HG03066 (cell line): ENCODE measurements around the gene METTL16.
"Not testable (repeated sequence)": the region's sequence is repeated elsewhere in the genome, so short reads cannot be mapped to it uniquely, and the experiment has no call there.

ENCODE experiments used
- ATAC-seq: cut with Tn5 transposase; IDR thresholded peaks from one replicate; pipeline ENCODE4 v1.9.1; 2021; ENCODE audit warnings: low read depth; ENCODE audit not compliant: unreplicated experiment

METTL16 gene

DNA sequence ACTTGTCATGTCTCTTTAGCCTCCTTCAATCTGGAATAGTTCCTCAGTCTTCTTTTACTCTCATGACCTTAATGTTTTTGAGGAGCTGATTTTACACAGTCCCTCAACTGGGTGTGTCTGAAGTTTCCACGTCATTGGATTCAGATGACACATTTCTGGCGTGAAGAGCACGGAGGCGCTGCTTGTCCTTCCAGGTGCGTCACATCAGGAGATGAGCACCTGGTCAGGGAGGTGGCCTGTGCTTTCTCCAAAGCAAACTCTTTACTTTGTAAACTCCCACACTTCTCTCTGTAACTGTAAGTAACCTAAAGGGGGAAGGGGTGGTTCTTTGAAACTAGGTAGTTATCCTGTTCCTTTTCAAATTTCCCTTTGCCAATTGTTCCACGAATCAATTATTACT lies 58.4 kb downstream of the METTL16 start:
- ATAC-seq, result no peak

DNA sequence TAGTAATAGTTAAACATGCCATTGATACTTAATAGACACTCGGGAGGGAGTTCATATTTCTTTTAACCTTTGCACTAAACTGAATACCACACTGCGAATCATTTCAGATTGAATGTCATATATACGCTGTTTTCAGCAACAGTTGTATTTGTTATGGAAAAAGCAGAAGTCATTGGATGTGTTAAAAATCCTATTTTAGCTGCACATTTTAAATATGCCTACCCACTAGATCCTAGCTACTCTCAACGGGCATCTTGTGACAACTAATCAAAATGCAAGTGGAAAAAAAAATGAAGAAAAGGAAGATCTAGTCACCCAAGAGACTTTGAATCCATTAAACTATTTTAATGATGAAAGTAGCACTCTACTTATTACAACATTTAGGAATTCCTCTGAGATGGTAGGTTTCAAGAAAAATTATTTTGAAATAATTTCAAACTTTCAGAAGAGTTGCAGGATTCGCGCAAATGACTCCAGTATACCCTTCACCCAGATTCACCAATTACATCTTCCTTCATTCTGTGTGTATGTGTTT lies 59.4 kb downstream of the METTL16 start:
- no peak for ATAC-seq

DNA sequence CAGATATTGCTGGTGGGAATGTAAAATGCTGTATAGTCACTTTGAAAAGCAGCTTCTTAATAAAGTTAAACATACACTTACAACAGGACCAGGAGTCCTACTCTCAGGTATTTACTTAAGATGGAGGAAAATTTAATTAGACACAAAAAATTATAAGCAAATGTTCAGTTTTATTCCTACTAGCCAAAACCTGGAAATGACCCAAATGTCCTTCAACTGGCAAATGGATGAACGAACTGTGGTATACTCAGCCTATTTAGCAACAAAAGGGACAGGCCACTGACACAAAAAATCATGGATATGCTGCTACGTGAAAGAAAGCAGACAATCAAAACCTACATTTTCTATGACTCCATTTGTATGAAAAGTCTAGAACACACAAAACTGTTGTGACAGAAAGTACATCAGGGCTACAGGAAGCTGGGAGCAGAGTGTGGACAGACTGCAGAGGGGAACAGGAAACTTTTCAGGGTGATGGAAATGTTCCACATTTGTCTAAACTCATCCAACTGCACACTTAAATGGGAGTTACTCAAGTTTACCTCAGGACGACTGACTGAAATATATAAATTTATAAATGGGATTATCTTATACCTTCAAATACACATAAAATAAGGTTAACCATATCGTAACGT lies 61.6 kb downstream of the METTL16 start:
- no peak for ATAC-seq

DNA sequence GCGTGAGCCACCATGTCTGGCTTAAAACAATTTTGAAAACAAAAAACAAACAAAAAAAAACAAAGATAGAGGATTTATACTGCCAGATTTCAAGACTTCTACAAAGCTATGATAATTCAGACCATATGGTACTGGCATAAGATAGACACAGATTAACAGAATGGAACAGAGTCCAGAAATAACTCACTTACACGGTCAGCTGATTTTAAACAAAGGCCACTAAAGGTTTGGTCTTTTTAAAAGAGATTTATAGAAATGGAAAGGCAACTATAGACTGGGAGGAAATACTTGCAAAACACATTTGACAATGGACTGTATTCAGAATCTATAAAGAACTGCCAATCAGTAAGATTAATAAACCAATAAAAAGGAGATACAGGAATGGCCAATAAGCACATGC lies 62.2 kb downstream of the METTL16 start:
- no peak for ATAC-seq

DNA sequence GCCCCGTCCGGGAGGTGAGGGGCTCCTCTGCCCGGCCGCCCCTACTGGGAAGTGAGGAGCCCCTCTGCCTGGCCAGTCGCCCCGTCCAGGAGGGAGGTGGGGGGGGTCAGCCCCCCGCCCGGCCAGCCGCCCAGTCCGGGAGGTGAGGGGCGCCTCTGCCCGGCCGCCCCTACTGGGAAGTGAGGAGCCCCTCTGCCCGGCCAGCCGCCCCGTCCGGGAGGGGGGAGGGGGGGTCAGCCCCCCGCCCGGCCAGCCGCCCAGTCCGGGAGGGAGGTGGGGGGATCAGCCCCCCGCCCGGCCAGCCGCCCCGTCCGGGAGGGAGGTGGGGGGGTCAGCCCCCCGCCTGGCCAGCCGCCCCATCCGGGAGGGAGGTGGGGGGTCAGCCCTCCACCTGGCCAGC lies 64.2 kb downstream of the METTL16 start:
- ATAC-seq, result not testable (repeated sequence)

DNA sequence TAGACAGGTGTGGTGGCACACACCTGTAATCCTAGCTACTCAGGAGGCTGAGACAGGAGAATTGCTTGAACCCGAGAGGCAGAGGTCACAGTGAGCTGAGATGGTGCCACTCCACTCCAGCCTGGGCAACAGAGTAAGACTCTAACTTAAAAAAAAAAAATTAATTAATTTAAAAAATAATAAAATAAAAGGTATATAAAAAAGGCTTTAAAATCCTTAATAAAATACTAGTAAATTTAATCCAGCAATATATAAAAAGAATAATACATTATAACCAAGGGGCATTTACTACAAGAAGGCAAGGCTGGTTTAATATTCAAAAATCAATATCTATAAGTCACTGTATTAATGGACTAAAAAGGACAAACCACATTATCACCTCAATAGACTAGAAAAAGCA lies 66.0 kb downstream of the METTL16 start:
- ATAC-seq, result no peak

DNA sequence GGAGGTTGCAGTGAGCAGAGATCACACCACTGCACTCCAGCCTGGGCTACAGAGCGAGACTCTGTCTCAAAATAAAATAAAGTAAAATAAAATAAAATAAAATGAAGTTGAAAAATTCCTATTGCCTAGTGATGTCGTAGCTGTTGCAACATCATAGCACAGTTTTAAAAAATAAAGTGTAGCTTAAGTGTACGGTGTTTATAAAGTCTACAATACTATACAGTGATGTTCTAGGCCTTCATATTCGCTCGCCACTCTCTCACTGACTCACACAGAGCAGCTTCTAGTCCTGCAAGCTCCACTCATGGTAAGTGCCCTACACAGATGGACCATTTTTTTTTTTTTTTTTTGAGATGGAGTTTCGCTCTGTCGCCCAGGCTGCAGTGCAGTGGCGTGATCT lies 67.3 kb downstream of the METTL16 start:
- no peak for ATAC-seq

DNA sequence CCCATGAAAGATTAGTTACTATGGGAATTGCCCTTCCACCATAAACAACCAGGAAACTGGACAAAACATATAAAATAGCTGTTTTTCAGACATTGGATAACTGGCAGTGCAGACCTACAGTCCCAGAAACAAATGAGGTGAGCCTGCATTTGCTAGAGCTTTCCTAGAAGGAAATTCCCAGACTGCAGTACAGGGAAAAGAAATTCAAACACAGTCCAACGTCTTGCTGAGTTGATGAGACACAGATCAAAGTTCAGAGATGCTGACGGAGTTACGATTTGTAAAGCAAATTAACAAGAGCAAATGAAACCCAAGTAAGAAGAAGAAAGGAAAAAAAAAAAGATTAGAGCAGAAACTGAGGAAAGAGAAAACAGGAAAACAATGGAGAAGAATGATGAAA lies 69.5 kb downstream of the METTL16 start:
- no peak for ATAC-seq

DNA sequence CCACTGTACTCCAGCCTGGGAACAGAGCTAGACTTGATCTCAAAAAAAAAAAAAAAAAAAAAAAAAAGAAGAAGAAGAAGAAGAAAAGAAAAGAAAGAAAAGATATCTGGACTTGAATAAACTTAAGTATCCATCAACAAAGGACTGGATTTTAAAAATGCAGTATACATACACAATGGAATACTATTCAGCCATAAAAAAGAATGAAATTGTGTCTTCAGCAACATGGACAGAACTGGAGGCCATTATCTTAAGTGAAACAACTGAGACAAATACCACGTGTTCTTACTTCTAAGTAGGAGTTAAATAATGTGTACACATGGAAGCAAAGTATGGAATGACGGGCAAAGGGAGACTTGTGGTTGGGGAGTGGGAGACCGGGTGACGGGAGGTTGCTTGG lies 70.8 kb downstream of the METTL16 start:
- ATAC-seq, result no peak

DNA sequence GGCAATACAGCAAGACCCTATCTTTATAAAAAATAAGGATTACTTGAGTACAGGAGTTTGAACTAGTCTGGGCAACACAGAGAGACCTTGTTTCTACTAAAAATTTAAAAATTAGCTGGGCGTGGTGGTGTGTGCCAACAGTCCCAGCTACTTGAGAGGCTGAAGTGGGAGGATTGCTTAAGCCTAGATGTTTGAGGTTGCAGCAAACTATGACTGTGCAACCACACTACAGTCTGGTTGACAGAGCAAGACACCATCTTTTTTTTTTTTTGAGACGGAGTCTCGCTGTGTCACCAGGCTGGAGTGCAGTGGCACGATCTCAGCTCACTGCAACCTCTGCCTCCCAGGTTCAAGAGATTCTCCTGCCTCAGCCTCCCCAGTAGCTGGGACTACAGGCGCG lies 71.7 kb downstream of the METTL16 start:
- not testable (repeated sequence) for ATAC-seq

DNA sequence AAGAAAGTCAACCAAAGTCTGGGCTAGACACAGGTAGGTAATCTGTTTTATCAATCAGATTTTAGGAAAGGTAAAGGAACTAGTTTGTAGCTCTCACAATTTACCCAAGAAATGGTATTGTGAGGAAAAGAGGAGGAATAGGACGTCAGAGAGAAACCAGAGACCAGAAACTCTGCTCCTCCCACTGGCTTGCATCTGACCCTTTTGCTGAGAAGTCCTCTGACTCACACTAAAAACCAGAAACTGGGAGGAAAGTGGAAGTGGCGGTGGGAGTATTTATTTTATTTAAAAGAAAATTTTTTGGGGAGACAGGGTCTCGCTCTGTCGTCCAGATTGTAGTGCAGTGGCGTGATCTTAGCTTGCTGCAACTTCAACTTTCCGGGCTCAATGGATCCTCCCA lies 72.9 kb downstream of the METTL16 start:
- ATAC-seq, result no peak

DNA sequence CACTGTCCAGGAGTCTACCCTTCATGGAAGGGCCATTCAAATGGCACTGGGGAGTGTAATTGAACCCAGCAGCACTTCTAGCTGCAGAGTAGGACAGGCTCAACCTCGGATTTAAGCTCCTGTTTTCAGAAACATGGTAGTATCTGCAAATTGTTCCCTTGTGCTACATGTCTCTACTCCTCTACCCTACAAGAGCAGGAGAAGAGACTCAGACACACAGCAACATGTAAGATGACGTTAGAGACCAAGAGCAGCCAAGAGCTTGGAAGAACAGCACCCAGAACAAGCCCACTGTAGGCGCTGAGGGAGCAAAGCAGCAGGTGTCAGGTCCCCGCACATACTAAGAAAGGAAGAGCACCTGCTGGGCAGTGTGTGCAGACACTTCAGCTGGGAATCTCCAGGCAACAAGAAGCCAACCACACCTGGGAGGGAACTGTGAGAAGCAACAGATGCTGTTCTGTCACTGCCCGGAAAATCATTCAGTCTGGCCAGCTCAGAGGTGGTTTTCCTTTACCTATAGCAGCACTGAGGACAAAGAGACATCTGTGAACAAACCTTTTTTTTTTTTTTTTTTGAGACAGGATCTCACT lies 75.3 kb downstream of the METTL16 start:
- ATAC-seq, result no peak

DNA sequence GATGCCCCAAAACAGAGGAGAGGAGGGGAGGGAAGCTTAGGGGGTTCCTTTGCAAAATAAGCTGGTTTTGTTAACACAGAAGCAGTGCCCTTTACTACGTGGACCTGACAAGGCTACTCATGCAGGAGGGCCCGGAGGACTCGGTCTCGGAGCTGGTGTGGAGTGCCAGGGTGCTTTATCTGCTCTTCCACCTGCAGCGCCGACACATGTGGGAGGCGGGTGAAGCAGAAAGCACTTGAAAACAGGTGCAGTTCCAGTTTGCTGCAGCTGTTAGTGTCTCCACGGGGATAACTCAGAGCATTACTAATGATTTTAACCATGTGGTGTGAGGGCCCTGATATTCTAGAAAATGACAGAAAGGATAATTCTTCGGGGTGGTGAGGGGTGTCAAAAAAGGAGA lies 75.8 kb downstream of the METTL16 start:
- ATAC-seq, result no peak

DNA sequence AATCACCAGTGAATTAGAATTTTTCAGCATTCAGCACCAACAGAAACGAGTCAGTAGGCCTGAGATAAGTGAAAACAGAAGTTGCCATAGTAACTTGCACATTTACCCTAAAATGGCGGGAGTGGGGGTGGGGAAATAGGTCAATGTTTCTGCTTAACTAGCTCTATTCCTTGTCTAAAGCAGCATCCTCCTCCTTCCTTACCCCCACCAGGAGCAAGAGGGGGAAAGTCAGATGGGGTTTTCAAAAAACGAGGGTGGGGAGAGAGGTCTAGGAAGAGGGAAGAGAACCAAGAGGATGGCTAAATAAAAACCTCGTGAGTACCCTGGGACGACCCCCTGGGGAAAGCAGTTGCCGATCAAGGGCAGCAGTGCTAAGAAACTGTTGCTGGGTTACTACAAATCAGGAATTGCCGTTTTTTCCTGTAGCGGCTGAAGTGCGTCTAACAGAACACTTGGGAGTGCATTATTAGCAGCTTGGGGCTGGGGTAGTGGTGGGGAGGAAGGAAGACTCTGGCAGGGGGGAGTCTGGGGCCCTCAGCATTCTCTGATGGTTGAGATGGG lies 76.4 kb downstream of the METTL16 start:
- ATAC-seq, result no peak

DNA sequence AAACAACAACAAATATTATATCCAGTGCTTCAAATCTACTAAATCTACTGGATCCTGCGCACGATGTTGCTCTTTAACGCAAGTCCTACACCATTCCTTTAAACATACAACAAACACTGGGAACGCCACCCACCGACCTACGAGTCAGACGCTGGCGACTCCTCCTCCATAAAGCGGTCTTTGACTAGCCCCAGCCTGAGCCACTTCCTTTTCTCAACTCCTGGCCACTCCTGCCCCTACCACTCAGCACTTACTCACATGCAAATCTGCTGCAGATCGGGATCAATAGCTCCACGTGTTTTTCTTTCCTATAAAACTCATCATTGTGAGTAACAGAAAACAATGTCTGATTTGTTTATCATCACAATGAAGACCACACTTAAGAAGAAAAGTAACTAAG lies 78.0 kb downstream of the METTL16 start:
- ATAC-seq, result no peak

DNA sequence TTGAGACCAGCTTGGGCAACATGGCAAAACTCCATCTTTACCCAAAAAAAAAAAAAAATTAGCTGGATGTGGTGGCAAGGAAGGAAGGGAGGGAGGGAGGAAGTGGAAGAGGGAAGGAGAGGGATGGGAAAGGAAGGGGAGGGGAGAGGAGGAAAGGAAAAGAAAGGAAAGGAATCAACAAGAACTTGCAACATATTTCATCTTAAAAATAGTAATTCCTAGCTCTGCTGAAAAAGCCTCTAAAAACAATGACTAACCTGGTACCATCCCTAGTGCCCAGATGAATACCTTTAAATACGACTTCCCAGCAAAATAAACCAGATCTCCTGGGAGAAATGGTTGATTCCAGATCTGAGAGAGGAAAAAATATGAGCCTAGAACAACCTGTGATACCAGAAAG lies 83.8 kb downstream of the METTL16 start:
- ATAC-seq, result no peak

DNA sequence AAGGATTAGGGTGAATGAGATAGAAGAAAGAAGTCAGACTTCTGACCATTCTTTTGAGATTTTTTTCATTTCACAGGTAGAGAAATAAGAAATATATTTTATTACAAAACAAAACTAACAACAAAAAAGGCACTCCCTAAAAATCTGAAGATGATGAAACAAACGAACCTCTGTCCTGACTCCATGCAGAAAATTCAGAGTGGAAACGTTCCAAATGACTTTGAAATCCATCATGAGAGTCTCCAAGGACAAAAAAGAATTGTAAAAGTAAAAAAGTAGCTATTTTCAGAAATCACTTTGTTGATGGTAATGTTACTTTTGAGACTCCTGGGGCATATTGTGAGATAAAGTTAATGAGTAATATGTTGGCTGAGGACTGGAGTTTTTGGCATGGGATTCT lies 84.5 kb downstream of the METTL16 start:
- no peak for ATAC-seq

DNA sequence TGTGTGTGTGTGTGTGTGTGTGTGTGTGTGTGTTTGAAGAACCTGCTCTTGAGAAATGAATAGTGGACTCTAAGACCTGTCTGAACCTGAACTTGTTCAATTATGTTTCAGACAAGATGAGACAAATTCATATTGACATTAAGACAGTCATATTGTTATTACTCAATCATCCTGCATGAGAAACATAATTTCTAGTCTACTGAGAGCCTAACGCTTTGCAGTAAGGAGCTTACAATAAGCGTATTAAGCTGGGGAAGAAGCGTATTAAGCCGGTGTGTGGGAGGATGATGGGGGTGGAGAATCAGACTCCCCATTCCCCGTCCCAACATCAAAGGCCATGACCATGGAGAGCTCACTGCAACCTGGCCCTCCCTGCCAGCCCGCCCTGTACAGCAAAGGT lies 88.4 kb downstream of the METTL16 start:
- no peak for ATAC-seq

DNA sequence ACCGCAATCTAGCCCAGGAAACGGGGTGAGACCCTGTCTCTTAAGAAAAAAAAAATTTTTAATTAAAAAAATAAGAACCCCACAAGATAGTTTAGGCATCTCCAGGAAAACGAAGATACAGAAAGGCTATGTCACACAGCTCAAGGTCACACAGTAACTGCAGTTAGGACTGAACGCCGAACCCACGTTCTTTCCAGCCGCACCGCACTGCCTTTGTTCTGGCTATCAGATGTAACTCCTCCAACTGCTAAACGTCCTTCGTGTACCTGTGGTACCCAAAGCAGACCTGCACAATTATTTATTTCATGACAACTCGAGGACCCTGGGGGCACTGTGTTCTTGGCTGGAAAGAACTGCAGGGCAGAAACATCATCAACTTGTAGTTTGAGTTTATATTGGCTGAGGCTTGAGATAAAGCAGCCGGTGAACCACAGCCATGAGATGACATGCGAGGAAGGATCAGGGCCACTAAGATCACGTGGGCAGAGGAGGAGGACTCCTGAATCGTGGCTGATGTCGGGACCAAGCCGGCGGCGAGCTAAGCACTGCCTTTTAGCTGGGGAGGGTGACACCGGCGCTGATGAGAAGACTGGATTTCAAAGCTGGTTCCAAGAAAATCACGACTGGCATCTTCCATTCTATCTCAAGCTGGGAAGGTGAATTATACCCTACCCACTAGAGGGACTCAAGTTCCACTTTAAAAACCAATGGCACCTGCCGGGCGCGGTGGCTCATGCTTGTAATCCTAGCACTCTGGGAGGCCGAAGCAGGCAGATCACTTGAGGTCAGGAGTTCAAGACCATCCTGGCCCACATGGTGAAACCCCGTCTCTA lies 90.2 kb downstream of the METTL16 start:
- no peak for ATAC-seq

DNA sequence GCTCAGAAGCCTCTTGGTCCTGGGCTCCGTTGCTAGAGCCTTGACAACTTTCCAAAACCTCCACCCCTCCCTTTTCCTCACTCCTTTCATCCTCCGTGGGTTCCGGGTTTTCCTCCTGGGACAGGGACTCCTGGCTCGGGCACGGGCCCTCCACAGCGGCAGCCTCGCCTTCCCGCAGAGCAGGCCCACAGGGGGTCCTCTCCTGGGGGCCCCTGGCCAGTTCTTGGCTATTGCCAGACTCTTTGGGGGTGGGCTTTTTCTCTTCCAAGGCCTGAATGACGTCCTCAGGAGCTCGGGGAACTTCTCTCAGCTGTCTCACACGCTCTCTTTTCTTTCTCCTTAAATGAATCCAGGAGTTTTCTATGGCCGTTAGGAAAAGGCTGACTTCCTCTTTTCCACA lies 91.5 kb downstream of the METTL16 start:
- no peak for ATAC-seq

DNA sequence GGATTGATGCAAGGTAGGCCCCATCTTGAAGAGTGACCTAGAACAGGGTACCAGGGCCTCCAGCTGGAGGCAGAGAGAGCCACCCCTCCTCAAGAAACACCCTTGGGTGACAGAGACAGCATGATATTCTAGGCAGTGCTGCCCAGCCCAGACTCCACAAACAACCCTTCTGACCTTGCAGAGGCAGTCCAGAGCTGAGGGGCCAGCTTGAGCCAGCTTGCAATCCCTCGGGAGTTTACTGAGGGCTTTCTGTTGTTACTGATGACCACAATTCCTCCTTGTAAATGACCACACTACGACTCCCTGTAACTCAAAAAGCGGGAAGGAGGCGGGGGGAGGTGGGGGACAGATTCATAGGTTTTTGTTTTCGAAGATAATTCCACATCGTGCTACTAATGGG lies 92.2 kb downstream of the METTL16 start:
- no peak for ATAC-seq
